Measurements from ENCODE around the gene APELA. TPM values are rescaled to one million over a fixed set of nuclear protein-coding genes. Genes with fewer than 3 reads are reported as not detected.
"Not testable (repeated sequence)": the region's sequence is repeated elsewhere in the genome, so short reads cannot be mapped to it uniquely, and the experiment has no call there.

APELA gene
- total RNA-seq, 1 donor from 2014 or later, result not detected

DNA sequence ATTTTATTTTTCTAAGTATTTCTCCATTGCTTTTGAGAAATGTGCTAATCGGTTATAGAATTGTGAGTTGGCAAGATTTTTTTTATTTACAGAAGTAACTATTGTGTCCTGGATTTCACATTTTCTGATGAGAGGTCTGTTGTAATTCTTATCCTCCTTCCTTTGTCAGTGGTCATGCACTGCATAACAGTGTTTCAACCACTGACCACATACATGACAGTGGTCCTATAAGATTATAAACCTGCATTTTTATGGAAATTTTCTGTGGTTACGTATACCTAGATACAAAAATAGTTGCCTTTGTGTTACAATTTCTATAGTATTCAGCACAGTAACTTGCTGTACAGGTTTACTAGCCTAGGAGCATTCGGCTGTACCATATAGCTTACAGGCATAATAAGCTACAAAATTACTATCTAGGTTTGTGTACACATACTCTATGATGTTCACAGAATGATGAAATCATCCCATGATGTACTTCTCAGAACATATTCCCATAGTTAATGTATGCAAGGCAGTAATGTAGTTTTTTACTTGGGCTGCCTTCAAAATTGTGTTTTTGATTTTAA, 47.8 kb downstream of the APELA start:
- ATAC-seq (no peak), DNase-seq (ENCODE audit: low spot score) (no peak)

DNA sequence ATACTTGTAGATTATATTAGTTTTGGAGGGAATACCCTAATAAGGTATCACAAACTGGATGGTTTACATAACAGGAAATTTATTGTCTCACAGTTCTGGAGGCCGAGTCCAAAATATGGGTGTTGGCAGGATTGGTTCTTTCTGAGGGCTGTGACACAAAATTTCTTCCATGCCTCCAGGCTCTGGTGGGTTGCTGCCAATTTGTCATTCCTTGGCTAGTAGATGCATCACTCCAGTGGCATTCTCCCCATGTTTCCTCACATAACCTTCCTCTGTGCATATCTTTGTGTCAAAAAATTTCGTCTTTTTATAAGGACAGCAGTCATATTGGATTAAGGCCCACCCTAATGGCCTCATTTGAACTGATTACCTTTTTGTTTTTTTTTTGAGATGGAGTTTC, 49.3 kb downstream of the APELA start:
- ATAC-seq (no peak), DNase-seq (ENCODE audit: low spot score) (no peak)

DNA sequence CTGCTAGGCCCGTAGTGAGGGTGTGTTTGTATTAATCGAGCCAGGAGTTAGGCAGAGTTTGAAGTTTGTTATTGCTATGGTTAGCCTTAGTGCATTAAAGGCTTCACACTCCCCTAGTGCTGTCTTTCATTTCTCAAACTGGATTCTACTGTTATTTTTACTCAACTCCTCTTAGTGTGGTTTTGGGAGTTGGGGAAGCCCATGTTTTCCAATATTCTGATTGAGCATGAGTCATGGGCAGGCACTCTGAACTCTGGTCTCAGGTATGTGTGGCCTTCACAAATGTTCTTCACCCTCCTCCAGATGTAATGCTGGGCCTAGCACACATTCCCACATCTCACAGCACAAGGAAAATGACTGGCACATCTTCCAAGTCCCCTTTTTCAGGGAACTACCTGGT, 50.1 kb downstream of the APELA start:
- not testable (repeated sequence) for ATAC-seq

DNA sequence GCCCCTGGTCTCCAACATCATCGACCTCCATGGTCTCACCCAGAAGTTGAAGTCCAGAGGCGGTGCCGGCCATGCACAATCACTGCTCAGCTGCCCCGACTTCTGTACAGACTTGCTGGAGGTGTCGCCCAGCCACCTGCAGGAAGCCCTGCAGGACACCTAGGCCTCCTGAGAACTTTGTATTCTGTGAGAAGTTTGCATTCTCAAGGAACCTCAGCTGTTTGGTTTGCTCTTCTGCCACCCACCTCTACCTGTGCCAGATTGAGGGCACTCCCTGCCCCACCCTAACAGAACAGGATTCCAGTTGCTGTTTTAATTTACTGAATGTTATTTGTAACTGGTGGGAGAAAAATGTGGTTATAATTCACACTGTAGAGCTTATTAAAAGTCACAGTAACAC, 53.7 kb downstream of the APELA start:
- no peak for ATAC-seq

More for the DNA sequence above, 50.1 kb downstream of the APELA start:
- not testable (repeated sequence) for DNase-seq (ENCODE audit: low spot score)

DNA sequence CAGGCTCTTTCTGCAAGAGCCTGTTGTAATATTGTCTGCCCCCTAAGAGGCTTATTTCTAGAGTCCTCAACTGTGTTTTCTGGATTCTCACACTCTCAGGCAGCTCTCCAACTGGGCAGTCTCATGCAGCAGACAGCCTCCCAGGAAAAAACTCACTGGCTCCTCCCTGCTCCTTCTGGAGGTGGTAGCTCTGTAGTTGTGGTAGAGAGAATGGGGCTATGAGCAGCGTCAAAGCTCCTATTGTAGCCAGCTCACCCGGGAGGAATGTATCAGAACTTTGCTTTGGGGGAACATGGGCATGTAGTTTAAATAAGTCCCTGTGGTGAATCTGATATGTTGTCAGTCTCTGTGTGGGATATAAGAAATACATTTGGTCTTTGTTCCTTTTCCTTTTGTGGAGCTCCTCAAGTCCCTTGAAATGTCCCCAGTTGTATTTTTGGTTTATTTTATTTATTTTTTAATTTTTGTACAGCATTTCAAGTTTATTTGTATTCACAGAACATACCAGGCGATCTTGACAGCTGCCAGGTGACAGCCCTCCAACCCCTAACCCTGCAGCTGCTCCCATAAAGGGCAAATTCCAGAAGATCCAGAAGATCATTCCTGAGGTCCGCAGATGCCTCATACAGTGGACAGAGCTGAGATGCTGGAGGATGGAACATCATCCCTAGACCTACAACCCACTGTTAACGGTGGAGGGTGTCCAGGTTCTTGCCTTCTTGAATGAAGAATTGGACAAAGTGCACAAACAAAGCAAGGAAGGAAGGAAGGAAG, 54.8 kb downstream of the APELA start:
- ATAC-seq, result no peak
- DNase-seq (ENCODE audit: low spot score), result no peak

More for the DNA sequence above, 53.7 kb downstream of the APELA start:
- DNase-seq (ENCODE audit: low spot score), result no peak

DNA sequence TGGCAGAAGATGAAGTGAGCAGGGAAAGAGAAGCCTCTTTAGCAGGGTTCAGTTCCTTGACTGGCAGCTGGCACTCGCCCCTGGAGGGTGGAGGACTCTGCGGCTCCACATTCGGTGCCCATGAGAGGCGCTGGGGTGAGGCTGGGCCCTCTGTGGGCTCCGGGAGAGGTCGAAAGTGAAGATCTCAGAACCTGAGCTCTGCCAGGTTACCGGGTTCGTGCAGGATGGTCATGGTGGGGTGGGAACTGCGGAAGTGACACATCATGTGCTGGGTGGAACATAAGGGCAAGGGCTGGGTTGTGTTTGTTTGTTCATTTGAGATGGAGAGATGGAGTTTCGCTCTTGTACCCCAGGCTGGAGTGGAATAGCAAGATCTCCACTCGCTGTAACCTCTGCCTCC, 56.3 kb downstream of the APELA start:
- DNase-seq (ENCODE audit: low spot score), result no peak
- no peak for ATAC-seq

DNA sequence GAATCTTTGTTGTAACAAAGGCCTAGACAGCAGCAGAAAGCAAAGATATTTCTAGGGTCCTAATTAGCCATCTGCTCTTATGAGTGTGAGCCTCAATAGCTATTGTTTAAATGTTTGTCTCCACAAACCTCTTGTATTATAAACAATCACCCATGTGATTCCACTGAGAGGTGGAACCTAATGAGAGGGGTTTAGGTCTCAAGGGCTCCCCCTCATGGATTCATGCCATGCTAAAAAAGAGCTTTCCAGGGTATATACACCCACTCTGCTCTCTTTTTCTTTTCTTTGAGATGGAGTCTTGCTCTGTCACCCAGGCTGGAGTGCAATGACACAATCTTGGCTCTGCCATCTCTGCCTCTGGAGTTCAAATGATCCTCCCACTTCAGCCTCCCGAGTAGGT, 58.4 kb downstream of the APELA start:
- no peak for ATAC-seq
- no peak for DNase-seq (ENCODE audit: low spot score)

DNA sequence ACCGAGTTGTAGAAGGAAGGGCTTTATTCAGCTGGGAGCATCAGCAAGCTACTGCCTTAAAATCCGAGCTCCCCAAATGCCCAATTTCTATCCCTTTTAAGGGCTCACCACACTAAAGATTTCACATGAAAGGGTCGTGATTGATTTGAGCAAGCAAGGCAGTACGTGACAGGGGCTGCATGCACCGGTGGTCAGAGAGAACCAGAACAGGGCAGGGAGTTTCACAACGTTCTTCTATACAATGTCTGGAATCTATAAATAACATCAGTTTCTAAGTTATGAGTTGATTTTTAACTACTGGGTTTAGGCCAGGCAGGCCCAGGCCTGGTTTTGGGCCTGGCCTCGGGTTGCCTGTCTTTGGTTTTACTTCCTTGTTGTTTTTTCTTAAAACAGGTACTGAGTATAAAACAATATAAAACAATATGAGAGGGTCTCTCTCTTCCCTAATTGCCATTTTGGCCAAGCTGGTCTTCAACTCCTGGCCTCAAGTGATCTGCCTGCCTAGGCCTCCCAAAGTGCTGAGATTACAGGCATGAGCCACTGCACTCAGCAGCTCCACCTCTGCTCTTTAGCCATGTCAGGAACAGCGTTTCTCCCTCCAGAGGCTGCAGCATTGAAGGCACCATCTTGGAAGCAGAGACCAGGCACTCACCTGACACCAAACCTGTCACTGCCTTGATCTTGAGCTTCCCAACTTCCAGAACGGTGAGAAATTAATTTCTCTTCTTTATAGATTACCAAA, 59.1 kb downstream of the APELA start:
- not testable (repeated sequence) for ATAC-seq; DNase-seq (ENCODE audit: low spot score)

DNA sequence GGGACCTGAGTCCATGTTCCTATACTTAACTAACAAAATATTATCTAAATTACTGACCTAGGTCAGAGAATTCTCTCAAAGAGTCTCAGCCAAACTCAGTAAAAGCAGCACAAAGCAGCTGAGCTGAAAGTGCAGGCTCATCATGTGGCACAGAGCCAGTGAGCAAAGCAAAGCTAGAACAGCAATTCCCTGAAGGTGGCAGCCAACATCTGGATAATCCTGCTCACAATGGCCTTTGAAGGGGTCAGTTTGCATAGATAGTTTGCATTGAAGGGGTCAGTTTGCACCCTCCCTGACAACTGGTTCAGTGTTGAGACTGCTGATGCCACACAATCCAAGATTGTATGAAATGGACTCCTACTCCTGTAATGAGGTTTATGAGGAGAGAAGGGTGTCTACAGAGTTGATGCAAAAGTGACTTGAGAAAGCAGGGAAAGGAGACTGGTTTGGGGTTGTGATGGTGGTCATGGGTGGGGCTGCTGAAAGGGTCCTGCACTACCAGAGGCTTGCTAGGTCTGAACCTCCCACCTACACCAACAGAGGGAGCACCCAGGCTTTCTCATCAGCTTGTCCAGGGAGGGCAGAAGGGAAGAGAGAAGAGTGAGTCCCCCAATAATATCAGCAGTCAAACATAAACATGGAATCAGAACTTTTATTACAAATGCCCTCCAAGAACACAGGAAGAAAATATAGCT, 60.7 kb downstream of the APELA start:
- ATAC-seq (peak; percentile 84), DNase-seq (ENCODE audit: low spot score) (peak; percentile 51)

DNA sequence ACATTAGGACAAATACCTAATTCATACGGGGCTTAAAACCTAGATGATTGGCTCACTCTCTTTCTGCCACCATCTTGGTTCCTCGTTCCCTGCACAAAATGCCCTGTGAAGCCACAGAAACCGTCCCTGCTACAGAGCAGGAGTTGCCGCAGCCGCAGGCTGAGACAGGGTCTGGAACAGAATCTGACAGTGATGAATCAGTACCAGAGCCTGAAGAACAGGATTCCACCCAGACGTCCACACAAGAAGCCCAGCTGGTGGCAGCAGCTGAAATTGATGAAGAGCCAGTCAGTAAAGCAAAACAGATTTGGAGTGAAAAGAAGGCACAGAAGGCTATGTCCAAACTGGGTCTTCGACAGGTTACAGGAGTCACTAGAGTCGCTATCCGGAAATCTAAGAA, 66.2 kb downstream of the APELA start:
- ATAC-seq (no peak), DNase-seq (ENCODE audit: low spot score) (no peak)

DNA sequence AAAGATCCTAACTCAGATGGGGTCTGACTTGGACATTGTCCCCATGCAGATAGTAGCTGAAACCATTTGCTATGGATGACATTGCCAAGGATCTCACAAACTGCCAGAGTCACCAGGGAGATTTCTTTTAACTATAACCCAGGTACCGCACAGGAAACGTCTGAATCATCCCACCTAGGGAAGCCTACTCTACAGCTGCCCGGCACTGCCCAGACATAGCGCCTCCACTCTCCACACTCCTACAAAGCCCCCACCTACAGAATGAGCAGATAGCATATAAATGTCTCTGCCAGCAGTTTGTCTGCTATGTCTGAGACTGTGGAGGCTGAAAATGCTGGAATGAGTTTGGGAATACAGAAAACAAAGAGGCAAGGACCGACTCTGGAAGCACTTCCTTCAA, 68.2 kb downstream of the APELA start:
- no peak for DNase-seq (ENCODE audit: low spot score)
- no peak for ATAC-seq

DNA sequence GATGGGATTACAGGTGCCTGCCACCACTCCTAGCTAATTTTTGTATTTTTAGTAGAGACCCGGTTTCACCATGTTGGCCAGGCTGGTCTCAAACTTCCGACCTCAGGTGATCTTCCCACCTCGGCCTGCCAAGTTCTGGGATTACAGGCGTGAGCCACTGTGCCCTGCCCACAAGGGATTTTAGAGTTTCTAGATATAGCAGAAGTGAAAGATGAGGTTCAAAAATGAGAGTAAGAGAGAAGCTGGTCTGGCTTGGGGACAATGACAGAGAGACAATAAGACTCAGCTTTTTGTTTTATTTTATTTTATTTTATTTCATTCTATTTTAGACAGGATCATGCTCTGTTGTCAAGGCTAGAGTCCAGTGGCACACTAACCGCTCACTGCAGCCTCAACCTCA, 69.8 kb downstream of the APELA start:
- no peak for DNase-seq (ENCODE audit: low spot score)
- no peak for ATAC-seq

Other genes starting within 250 kb of the APELA start
- gene SMIM31, start 123.0 kb upstream of the APELA start, total RNA-seq, result not detected
- 0.15 TPM for gene TRIM61, start 100.5 kb downstream of the APELA start, total RNA-seq
- gene TRIM60, start 154.8 kb downstream of the APELA start, total RNA-seq, result not detected
- not detected for gene TRIM75, start 176.7 kb downstream of the APELA start, total RNA-seq
- 26.5 TPM for gene TMEM192, start 235.7 kb downstream of the APELA start, total RNA-seq